HCT116 (cell line): ENCODE results near the gene UNC80. TPM values are rescaled to one million over a fixed set of nuclear protein-coding genes. Genes with fewer than 3 reads are reported as not detected.

Source experiments
- ATAC-seq: fragments of 200-7000 bp; cut with Tn5 transposase; 2 replicates; pipeline ENCODE4 v1.9.1; 2020; ENCODE audit warnings: mild to moderate bottlenecking, moderate library complexity
- BruUV-seq: library from RNA; stranded (reverse); fragments of 400-500 nt; replicated peaks from 2 replicates; lab custom pipeline; 2021; lab: Mats Ljungman, UMichigan
- CTCF ChIA-PET: fragments of 300-600 bp; sonication (Branson Sonifier 250); formaldehyde crosslinking; loops from one replicate; lab custom pipeline; 2021; ENCODE audit warnings: antibody characterized with exemption; lab: Charles Lee
- POLR2A ChIA-PET: fragments of 300-600, 350-600 bp; sonication (Branson Sonifier 250); formaldehyde crosslinking; loops from one replicate; lab custom pipeline; 2021; ENCODE audit warnings: antibody characterized with exemption; lab: Charles Lee
- RAD21 ChIA-PET, 2 experiments: fragments of 300-600 bp; sonication (Branson Sonifier 250); formaldehyde crosslinking; loops; one replicate each; lab custom pipeline; 2023; ENCODE audit warnings: low total read pairs in 2 of 2; ENCODE audit not compliant: uncharacterized antibody in 2 of 2, unreplicated experiment in 2 of 2, low non-redundant PET in 1 of 2; lab: Charles Lee
- DNase-seq: peaks from one replicate; pipeline ENCODE4 v3.0.0-alpha.2; 2010; ENCODE audit warnings: low read depth, low spot score
- H2AFZ ChIP-seq: fragments of 200-600 bp; shearing (Covaris generic), sonication (generic); 2 replicates; pipeline ENCODE4 v1.6.1; 2017; ENCODE audit warnings: low read depth, mixed run types, mixed read lengths, antibody characterized with exemption, low read length; ENCODE audit not compliant: poor library complexity, severe bottlenecking
- H3K27ac ChIP-seq: 2 replicates; pipeline ENCODE4 v1.5.1; 2012; ENCODE audit warnings: low read depth, low read length
- H3K27me3 ChIP-seq: fragments of 200-600 bp; sonication (generic); 2 replicates; pipeline ENCODE4 v1.6.1; 2016; ENCODE audit warnings: mixed run types, low read length, mixed read lengths; ENCODE audit not compliant: insufficient read depth
- H3K36me3 ChIP-seq, 2 experiments: fragments of 200-500 bp in 1 of 2; fragments of 200-600 bp in 1 of 2; sonication (Bioruptor generic) in 1 of 2; sonication (generic) in 1 of 2; 2 replicates each; pipeline versions ENCODE4 v1.5.1 to v1.6.1; 2014 to 2016; ENCODE audit warnings: low read length in 2 of 2, inconsistent platforms in 1 of 2, mixed read lengths in 1 of 2, mixed run types in 1 of 2; ENCODE audit not compliant: insufficient read depth in 2 of 2, control insufficient read depth in 1 of 2
- H3K4me1 ChIP-seq, 2 experiments: fragments of 200-600 bp in 1 of 2; sonication (generic) in 1 of 2; 2 replicates each; pipeline versions ENCODE4 v1.5.1 to v1.6.1; 2012 to 2017; ENCODE audit warnings: low read length in 2 of 2, inconsistent platforms in 1 of 2, mild to moderate bottlenecking in 1 of 2, mixed read lengths in 1 of 2, mixed run types in 1 of 2, moderate library complexity in 1 of 2; ENCODE audit not compliant: insufficient read depth in 2 of 2, control insufficient read depth in 1 of 2
- H3K4me2 ChIP-seq: fragments of 200-600 bp; sonication (generic); 2 replicates; pipeline ENCODE4 v1.6.1; 2017; ENCODE audit warnings: mixed run types, low read length, mixed read lengths
- H3K4me3 ChIP-seq, 2 experiments: fragments of 200-600 bp in 1 of 2; sonication (generic) in 1 of 2; replicated peaks in 1 of 2; 2 replicates each; pipeline ENCODE4 v1.5.1; 2011 to 2016; ENCODE audit warnings: low read length in 2 of 2, control low read depth in 1 of 2, low read depth in 1 of 2, mild to moderate bottlenecking in 1 of 2, mixed read lengths in 1 of 2, mixed run types in 1 of 2
- H3K79me2 ChIP-seq: fragments of 200-600 bp; sonication (generic); 2 replicates; pipeline ENCODE4 v1.6.1; 2017; ENCODE audit warnings: mild to moderate bottlenecking, mixed run types, low read length, moderate library complexity, mixed read lengths; ENCODE audit not compliant: insufficient read depth
- H3K9ac ChIP-seq: fragments of 200-600 bp; sonication (generic); 2 replicates; pipeline ENCODE4 v1.6.1; 2016; ENCODE audit warnings: low read length, mixed read lengths
- H3K9me2 ChIP-seq: fragments of 200-600 bp; sonication (generic), shearing (Covaris generic); 2 replicates; pipeline ENCODE4 v1.6.1; 2017; ENCODE audit warnings: mixed run types, mild to moderate bottlenecking, moderate library complexity; ENCODE audit not compliant: insufficient read depth
- H3K9me3 ChIP-seq, 2 experiments: fragments of 200-500 bp in 1 of 2; fragments of 200-600 bp in 1 of 2; sonication (Bioruptor generic) in 1 of 2; sonication (generic) in 1 of 2; 2 replicates each; pipeline ENCODE4 v1.6.1; 2014 to 2017; ENCODE audit warnings: low read length in 2 of 2, mixed read lengths in 2 of 2, inconsistent platforms in 1 of 2, low read depth in 1 of 2, mild to moderate bottlenecking in 1 of 2, mixed run types in 1 of 2, moderate library complexity in 1 of 2; ENCODE audit not compliant: control insufficient read depth in 1 of 2, insufficient read depth in 1 of 2
- H4K20me1 ChIP-seq: fragments of 200-600 bp; sonication (generic), shearing (Covaris generic); 2 replicates; pipeline ENCODE4 v1.6.1; 2017; ENCODE audit warnings: mixed run types, mild to moderate bottlenecking, moderate library complexity; ENCODE audit not compliant: insufficient read depth
- CBX3 ChIP-seq: IDR thresholded peaks from 2 replicates; pipeline ENCODE4 v1.6.1; 2012; ENCODE audit warnings: low read depth
- CEBPB ChIP-seq: IDR thresholded peaks from 2 replicates; pipeline ENCODE4 v1.6.1; 2012; ENCODE audit warnings: low read depth
- EGR1 ChIP-seq: IDR thresholded peaks from 2 replicates; pipeline ENCODE4 v1.6.1; 2012; ENCODE audit warnings: low read depth
- ELF1 ChIP-seq: IDR thresholded peaks from 2 replicates; pipeline ENCODE4 v1.6.1; 2012; ENCODE audit warnings: low read depth, borderline replicate concordance
- EZH2 ChIP-seq: fragments of 200-600 bp; sonication (generic); IDR thresholded peaks from 2 replicates; pipeline ENCODE4 v1.6.1; 2017; ENCODE audit warnings: antibody characterized with exemption, mixed run types
- EZH2phosphoT487 ChIP-seq: fragments of 200-600 bp; IDR thresholded peaks from 2 replicates; pipeline ENCODE4 v1.6.1; 2018; ENCODE audit warnings: antibody characterized with exemption, borderline replicate concordance
- FOSL1 ChIP-seq: IDR thresholded peaks from 2 replicates; pipeline ENCODE4 v1.6.1; 2012; ENCODE audit warnings: low read depth
- JUND ChIP-seq: IDR thresholded peaks from 2 replicates; pipeline ENCODE4 v1.6.1; 2012
- POLR2AphosphoS5 ChIP-seq: IDR thresholded peaks from 2 replicates; pipeline ENCODE4 v1.6.1; 2011; ENCODE audit warnings: mild to moderate bottlenecking, low read depth, low read length, moderate library complexity
- SIN3A ChIP-seq: IDR thresholded peaks from 2 replicates; pipeline ENCODE4 v1.6.1; 2012; ENCODE audit warnings: low read depth
- SP1 ChIP-seq: IDR thresholded peaks from 2 replicates; pipeline ENCODE4 v1.6.1; 2012; ENCODE audit warnings: low read depth
- SRF ChIP-seq: IDR thresholded peaks from 2 replicates; pipeline ENCODE4 v1.6.1; 2012; ENCODE audit warnings: low read depth
- YY1 ChIP-seq: IDR thresholded peaks from 2 replicates; pipeline ENCODE4 v1.6.1; 2011; ENCODE audit warnings: low read length, low read depth, moderate library complexity, mild to moderate bottlenecking; ENCODE audit not compliant: insufficient replicate concordance; ENCODE audit errors: extremely low read depth
- ZFX ChIP-seq: fragments of 450-650 bp; IDR thresholded peaks from 2 replicates; pipeline ENCODE4 v1.6.1; 2017
- ZNF274 ChIP-seq: fragments of 200-500 bp; sonication (Bioruptor generic); IDR thresholded peaks from 2 replicates; pipeline ENCODE4 v1.6.1; 2014; ENCODE audit warnings: mild to moderate bottlenecking, low read depth, low read length, inconsistent platforms
- intact Hi-C: fragments of 100-400 bp; cut with micrococcal nuclease; formaldehyde crosslinking; loops from 2 replicates; pipeline ENCODE4 v1.10.0; 2022
- total RNA-seq: library from RNA; stranded (reverse); gene quantifications from one replicate; pipeline ENCODE4 v1.2.1, GENCODE V29; 2021; ENCODE audit not compliant: unreplicated experiment
- TF ChIP-seq, protein P1 (sequence below): IDR thresholded peaks from 2 replicates; pipeline ENCODE4 v1.6.1; 2012; ENCODE audit warnings: low read depth
- TF ChIP-seq, protein P2 (sequence below): IDR thresholded peaks from 2 replicates; pipeline ENCODE4 v1.6.1; 2012
- TF ChIP-seq, protein P3 (sequence below), 3 experiments: fragments of 200-600 bp in 1 of 3; sonication (generic) in 1 of 3; IDR thresholded peaks in 2 of 3; conservative IDR thresholded peaks in 1 of 3; 2 replicates each; pipeline ENCODE4 v1.5.1; 2012 to 2017; ENCODE audit warnings: low read depth in 2 of 3, low read length in 2 of 3, antibody characterized with exemption in 1 of 3, borderline replicate concordance in 1 of 3, control low read depth in 1 of 3, mild to moderate bottlenecking in 1 of 3, mixed read lengths in 1 of 3, mixed run types in 1 of 3, moderate library complexity in 1 of 3; ENCODE audit not compliant: insufficient read depth in 1 of 3

The UNC80 gene
- total RNA-seq, 1 experiment from 2014 or later: not detected

DNA sequence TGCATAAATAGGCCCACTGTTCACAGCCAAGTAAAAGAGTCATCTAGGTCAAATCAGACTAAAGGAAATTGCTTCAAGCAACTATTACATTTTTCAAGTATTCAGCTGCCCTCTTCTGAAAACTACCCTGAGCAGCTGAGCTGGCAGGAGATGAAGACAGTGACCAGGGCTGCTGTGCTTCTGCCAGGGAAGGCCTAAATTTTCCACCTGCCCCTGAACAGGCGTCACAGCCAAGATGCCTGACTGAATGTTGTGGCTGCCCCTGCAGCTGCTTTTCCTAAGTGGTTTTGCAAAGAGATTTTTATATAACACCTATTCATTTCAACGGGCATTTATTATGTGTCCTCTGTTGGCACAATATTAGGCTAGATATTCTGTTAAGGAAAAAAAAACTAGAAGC is 134.1 kb downstream of the UNC80 start (continued):
- TF ChIP-seq, protein P1, sequence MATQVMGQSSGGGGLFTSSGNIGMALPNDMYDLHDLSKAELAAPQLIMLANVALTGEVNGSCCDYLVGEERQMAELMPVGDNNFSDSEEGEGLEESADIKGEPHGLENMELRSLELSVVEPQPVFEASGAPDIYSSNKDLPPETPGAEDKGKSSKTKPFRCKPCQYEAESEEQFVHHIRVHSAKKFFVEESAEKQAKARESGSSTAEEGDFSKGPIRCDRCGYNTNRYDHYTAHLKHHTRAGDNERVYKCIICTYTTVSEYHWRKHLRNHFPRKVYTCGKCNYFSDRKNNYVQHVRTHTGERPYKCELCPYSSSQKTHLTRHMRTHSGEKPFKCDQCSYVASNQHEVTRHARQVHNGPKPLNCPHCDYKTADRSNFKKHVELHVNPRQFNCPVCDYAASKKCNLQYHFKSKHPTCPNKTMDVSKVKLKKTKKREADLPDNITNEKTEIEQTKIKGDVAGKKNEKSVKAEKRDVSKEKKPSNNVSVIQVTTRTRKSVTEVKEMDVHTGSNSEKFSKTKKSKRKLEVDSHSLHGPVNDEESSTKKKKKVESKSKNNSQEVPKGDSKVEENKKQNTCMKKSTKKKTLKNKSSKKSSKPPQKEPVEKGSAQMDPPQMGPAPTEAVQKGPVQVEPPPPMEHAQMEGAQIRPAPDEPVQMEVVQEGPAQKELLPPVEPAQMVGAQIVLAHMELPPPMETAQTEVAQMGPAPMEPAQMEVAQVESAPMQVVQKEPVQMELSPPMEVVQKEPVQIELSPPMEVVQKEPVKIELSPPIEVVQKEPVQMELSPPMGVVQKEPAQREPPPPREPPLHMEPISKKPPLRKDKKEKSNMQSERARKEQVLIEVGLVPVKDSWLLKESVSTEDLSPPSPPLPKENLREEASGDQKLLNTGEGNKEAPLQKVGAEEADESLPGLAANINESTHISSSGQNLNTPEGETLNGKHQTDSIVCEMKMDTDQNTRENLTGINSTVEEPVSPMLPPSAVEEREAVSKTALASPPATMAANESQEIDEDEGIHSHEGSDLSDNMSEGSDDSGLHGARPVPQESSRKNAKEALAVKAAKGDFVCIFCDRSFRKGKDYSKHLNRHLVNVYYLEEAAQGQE: no peak
- no peak for TF ChIP-seq ZFX
- TF ChIP-seq YY1: no peak

DNA sequence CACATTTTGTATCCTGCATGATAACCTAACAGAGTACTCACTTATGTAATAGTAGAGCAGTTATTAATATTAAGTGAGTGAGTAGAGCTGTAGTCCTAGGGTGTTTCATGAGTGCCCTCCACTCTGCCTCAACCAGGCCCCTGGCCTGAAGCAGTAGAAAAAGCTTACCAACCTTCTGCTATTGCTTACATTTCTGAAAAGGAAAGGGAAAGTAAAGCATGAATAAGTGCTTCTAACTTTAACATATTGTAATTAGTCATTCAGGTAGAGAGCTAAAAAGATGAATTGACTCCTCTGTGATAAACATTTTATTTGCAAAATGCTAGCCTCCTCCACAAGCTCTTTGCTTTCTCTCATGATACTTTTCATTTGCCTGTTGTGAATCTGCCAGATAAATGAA is 136.1 kb downstream of the UNC80 start:
- intact Hi-C loops: no loop called here
- CTCF ChIA-PET: no interaction called here
- Histone ChIP-seq H3K9ac (no peak overlapping the region), H3K4me1 (no peaks in the 10 kb centered on the region), H3K9me2 (no peaks in the 10 kb centered on the region), H3K36me3 (no peaks in the 10 kb centered on the region), H3K4me2 (no peak overlapping the region), H3K79me2 (no peaks in the 10 kb centered on the region), H3K27me3 (no peaks in the 10 kb centered on the region), H3K4me3 (no peak overlapping the region), H3K9me3 (no peaks in the 10 kb centered on the region), H2AFZ (no peak overlapping the region), H4K20me1 (no peaks in the 10 kb centered on the region), H3K27ac (no peak overlapping the region)
- BruUV-seq: no TSS peak
- RAD21 ChIA-PET: interaction anchor here in 1 of 2 experiments (0.7 kb wide), 1 partner anchor 9 kb away, joined by 3 read pairs; no protein-coding TSS in a partner anchor
- POLR2A ChIA-PET: no interaction called here
- no peak for DNase-seq
- no peak for ATAC-seq
- TF ChIP-seq CBX3: no peak
- TF ChIP-seq, protein P1: no peak
- TF ChIP-seq SRF: no peak
- TF ChIP-seq FOSL1: no peak
- TF ChIP-seq, protein P2, sequence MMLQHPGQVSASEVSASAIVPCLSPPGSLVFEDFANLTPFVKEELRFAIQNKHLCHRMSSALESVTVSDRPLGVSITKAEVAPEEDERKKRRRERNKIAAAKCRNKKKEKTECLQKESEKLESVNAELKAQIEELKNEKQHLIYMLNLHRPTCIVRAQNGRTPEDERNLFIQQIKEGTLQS: no peak
- TF ChIP-seq JUND: no peak
- no peak for TF ChIP-seq EGR1
- no peak for TF ChIP-seq POLR2AphosphoS5
- TF ChIP-seq, protein P3, sequence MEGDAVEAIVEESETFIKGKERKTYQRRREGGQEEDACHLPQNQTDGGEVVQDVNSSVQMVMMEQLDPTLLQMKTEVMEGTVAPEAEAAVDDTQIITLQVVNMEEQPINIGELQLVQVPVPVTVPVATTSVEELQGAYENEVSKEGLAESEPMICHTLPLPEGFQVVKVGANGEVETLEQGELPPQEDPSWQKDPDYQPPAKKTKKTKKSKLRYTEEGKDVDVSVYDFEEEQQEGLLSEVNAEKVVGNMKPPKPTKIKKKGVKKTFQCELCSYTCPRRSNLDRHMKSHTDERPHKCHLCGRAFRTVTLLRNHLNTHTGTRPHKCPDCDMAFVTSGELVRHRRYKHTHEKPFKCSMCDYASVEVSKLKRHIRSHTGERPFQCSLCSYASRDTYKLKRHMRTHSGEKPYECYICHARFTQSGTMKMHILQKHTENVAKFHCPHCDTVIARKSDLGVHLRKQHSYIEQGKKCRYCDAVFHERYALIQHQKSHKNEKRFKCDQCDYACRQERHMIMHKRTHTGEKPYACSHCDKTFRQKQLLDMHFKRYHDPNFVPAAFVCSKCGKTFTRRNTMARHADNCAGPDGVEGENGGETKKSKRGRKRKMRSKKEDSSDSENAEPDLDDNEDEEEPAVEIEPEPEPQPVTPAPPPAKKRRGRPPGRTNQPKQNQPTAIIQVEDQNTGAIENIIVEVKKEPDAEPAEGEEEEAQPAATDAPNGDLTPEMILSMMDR (IDR thresholded peaks at IDR 0.05 in 2 of 3, conservative IDR thresholded peaks at IDR 0.05 in 1 of 3; ENCODE audit: borderline replicate concordance in 1 of 3, insufficient read depth in 1 of 3, low read depth in 2 of 3, low read length in 2 of 3): no peak
- no peak for TF ChIP-seq ELF1
- TF ChIP-seq EZH2phosphoT487: no peak
- TF ChIP-seq ZNF274: no peak
- no peak for TF ChIP-seq EZH2
- no peak for TF ChIP-seq ZFX
- no peak for TF ChIP-seq SP1
- TF ChIP-seq SIN3A: no peak
- no peak for TF ChIP-seq CEBPB
